ENCODE measurements around the gene VTI1A.

Gene VTI1A

GRCh38 chr10:112678581-112678980, 231.6 kb downstream of the VTI1A start:
- Histone ChIP-seq H3K4me2 (no peak overlapping the region), H3K4me3 (IDR thresholded peaks at IDR 0.05; ENCODE audit: insufficient read depth, low read depth, low read length) (no peak overlapping the region), H4K20me1 (ENCODE audit: insufficient read depth) (no peaks in the 10 kb centered on the region), H3K27ac (no peak overlapping the region), H3K36me3 (ENCODE audit: insufficient read depth) (no peaks in the 10 kb centered on the region), H3K4me1 (ENCODE audit: low read depth, poor library complexity, severe bottlenecking) (no peaks in the 10 kb centered on the region), H3K9ac (no peak overlapping the region), H2AFZ (ENCODE audit: low read depth) (no peak overlapping the region), H3K79me2 (ENCODE audit: insufficient read depth, low read depth) (no peaks in the 10 kb centered on the region), H3K27me3 (ENCODE audit: insufficient read depth, low read depth) (no peaks in the 10 kb centered on the region)
- no peak for TF ChIP-seq CTCF (conservative IDR thresholded peaks at IDR 0.05; ENCODE audit: low read depth, low read length)

GRCh38 chr10:112678987-112679386, 232.0 kb downstream of the VTI1A start:
- no peak overlapping the region for H2AFZ ChIP-seq (ENCODE audit: low read depth)
- TF ChIP-seq CTCF (conservative IDR thresholded peaks at IDR 0.05; ENCODE audit: low read depth, low read length), result no peak
- no peaks in the 10 kb centered on the region for H4K20me1 ChIP-seq (ENCODE audit: insufficient read depth)
- no peak overlapping the region for H3K4me3 ChIP-seq (IDR thresholded peaks at IDR 0.05; ENCODE audit: insufficient read depth, low read depth, low read length)
- H3K27ac ChIP-seq, result no peak overlapping the region
- no peaks in the 10 kb centered on the region for H3K4me1 ChIP-seq (ENCODE audit: low read depth, poor library complexity, severe bottlenecking)
- no peak overlapping the region for H3K9ac ChIP-seq
- no peak overlapping the region for H3K4me2 ChIP-seq
- no peaks in the 10 kb centered on the region for H3K27me3 ChIP-seq (ENCODE audit: insufficient read depth, low read depth)
- H3K36me3 ChIP-seq (ENCODE audit: insufficient read depth), result no peaks in the 10 kb centered on the region
- H3K79me2 ChIP-seq (ENCODE audit: insufficient read depth, low read depth), result no peaks in the 10 kb centered on the region

GRCh38 chr10:112679392-112679791, 232.4 kb downstream of the VTI1A start:
- no peak overlapping the region for H3K4me2 ChIP-seq

GRCh38 chr10:112680586-112680985, 233.6 kb downstream of the VTI1A start:
- H3K27ac ChIP-seq, result no peak overlapping the region
- TF ChIP-seq CTCF (conservative IDR thresholded peaks at IDR 0.05; ENCODE audit: low read depth, low read length), result no peak
- no peaks in the 10 kb centered on the region for H3K36me3 ChIP-seq (ENCODE audit: insufficient read depth)
- H3K79me2 ChIP-seq (ENCODE audit: insufficient read depth, low read depth), result no peaks in the 10 kb centered on the region
- H3K27me3 ChIP-seq (ENCODE audit: insufficient read depth, low read depth), result no peaks in the 10 kb centered on the region
- H3K9ac ChIP-seq, result no peak overlapping the region
- no peak overlapping the region for H3K4me3 ChIP-seq (IDR thresholded peaks at IDR 0.05; ENCODE audit: insufficient read depth, low read depth, low read length)
- H3K4me1 ChIP-seq (ENCODE audit: low read depth, poor library complexity, severe bottlenecking), result no peaks in the 10 kb centered on the region
- no peak overlapping the region for H3K4me2 ChIP-seq
- H2AFZ ChIP-seq (ENCODE audit: low read depth), result no peak overlapping the region
- H4K20me1 ChIP-seq (ENCODE audit: insufficient read depth), result no peaks in the 10 kb centered on the region

More at GRCh38 chr10:112679392-112679791, 232.4 kb downstream of the VTI1A start:
- Histone ChIP-seq H3K4me1 (ENCODE audit: low read depth, poor library complexity, severe bottlenecking) (no peaks in the 10 kb centered on the region), H3K9ac (no peak overlapping the region), H2AFZ (ENCODE audit: low read depth) (no peak overlapping the region), H3K79me2 (ENCODE audit: insufficient read depth, low read depth) (no peaks in the 10 kb centered on the region), H3K36me3 (ENCODE audit: insufficient read depth) (no peaks in the 10 kb centered on the region), H4K20me1 (ENCODE audit: insufficient read depth) (no peaks in the 10 kb centered on the region), H3K27me3 (ENCODE audit: insufficient read depth, low read depth) (no peaks in the 10 kb centered on the region), H3K4me3 (IDR thresholded peaks at IDR 0.05; ENCODE audit: insufficient read depth, low read depth, low read length) (no peak overlapping the region), H3K27ac (no peak overlapping the region)
- no peak for TF ChIP-seq CTCF (conservative IDR thresholded peaks at IDR 0.05; ENCODE audit: low read depth, low read length)
